B cell (primary cell): ENCODE results near the gene RPS18. TPM values are rescaled to one million over a fixed set of nuclear protein-coding genes. Genes with fewer than 3 reads are reported as not detected.

Experiments used
- ATAC-seq: fragments of 200-7000 bp; cut with Tn5 transposase; one replicate; pipeline ENCODE4 v1.10.0; 2021; ENCODE audit warnings: low read depth, mild to moderate bottlenecking, moderate number of reproducible peaks, moderate library complexity
- CTCF ChIA-PET: fragments of 350-600 bp; sonication (Branson Sonifier 250); formaldehyde crosslinking; loops from one replicate; lab custom pipeline; 2021; ENCODE audit warnings: antibody characterized with exemption, inconsistent platforms; lab: Charles Lee
- POLR2A ChIA-PET: fragments of 350-600 bp; sonication (Branson Sonifier 250); formaldehyde crosslinking; loops from one replicate; lab custom pipeline; 2021; ENCODE audit warnings: antibody characterized with exemption; lab: Charles Lee
- DNase-seq: peaks from one replicate; pipeline ENCODE4 v3.0.0; 2013
- H2AFZ ChIP-seq: 2 replicates; pipeline ENCODE4 v1.6.1; 2012; ENCODE audit warnings: mild to moderate bottlenecking, low read depth, low read length; ENCODE audit not compliant: insufficient read depth, poor library complexity, severe bottlenecking
- H3K27ac ChIP-seq, 2 donors: 1 replicate in 1 of 2; 2 replicates in 1 of 2; pipeline ENCODE4 v1.5.1; 2012 to 2013; ENCODE audit warnings: low read length in 2 of 2, mild to moderate bottlenecking in 2 of 2, moderate library complexity in 1 of 2
- H3K27me3 ChIP-seq, 4 experiments: fragments of 200-600 bp in 1 of 4; sonication (generic) in 1 of 4; replicated peaks in 1 of 4; 1 replicate in 2 of 4; 2 replicates in 2 of 4; pipeline versions ENCODE4 v1.6.1 to v1.7.0; 2013 to 2016; ENCODE audit warnings: low read length in 3 of 4, mild to moderate bottlenecking in 2 of 4, mixed read lengths in 1 of 4, moderate library complexity in 1 of 4; ENCODE audit not compliant: insufficient read depth in 4 of 4, control insufficient read depth in 3 of 4; ENCODE audit errors: control extremely low read depth in 1 of 4
- H3K36me3 ChIP-seq, 2 experiments: replicated peaks in 1 of 2; 1 replicate in 1 of 2; 2 replicates in 1 of 2; pipeline versions ENCODE4 v1.6.1 to v1.7.1; 2013; ENCODE audit warnings: low read length in 1 of 2; ENCODE audit not compliant: insufficient read depth in 2 of 2, control insufficient read depth in 1 of 2; ENCODE audit errors: control extremely low read depth in 1 of 2, extremely low read depth in 1 of 2
- H3K4me1 ChIP-seq, 2 donors: fragments of 200-600 bp in 1 of 2; sonication (generic) in 1 of 2; 1 replicate in 1 of 2; 2 replicates in 1 of 2; pipeline versions ENCODE4 v1.5.1 to v1.6.1; 2013 to 2017; ENCODE audit warnings: low read length in 2 of 2; ENCODE audit not compliant: control insufficient read depth in 2 of 2, insufficient read depth in 2 of 2
- H3K4me2 ChIP-seq: replicated peaks from 2 replicates; pipeline ENCODE3; 2012; ENCODE audit warnings: mild to moderate bottlenecking, low read depth, low read length; ENCODE audit not compliant: poor library complexity, severe bottlenecking
- H3K4me3 ChIP-seq, 5 experiments: fragments of 200-600 bp in 1 of 5; sonication (generic) in 1 of 5; 1 replicate in 3 of 5; 2 replicates in 2 of 5; pipeline versions ENCODE4 v1.5.1 to v1.7.0; 2011 to 2016; ENCODE audit warnings: low read length in 4 of 5, mild to moderate bottlenecking in 4 of 5, low read depth in 2 of 5, control low read depth in 1 of 5, moderate library complexity in 1 of 5; ENCODE audit not compliant: insufficient read depth in 1 of 5; ENCODE audit errors: control extremely low read depth in 1 of 5, extremely low read depth in 1 of 5
- H3K79me2 ChIP-seq: fragments of 200-600 bp; sonication (generic); one replicate; pipeline ENCODE4 v1.6.0; 2016; ENCODE audit warnings: low read length; ENCODE audit not compliant: control insufficient read depth, insufficient read depth
- H3K9ac ChIP-seq: fragments of 200-600 bp; sonication (generic); 2 replicates; pipeline ENCODE4 v1.6.1; 2017; ENCODE audit warnings: mild to moderate bottlenecking, low read length, moderate library complexity
- H3K9me3 ChIP-seq, 3 donors: one replicate each; pipeline versions ENCODE4 v1.6.1 to v1.7.1; 2013; ENCODE audit warnings: low read length in 2 of 3; ENCODE audit not compliant: control insufficient read depth in 2 of 3, insufficient read depth in 1 of 3; ENCODE audit errors: control extremely low read depth in 1 of 3
- H4K20me1 ChIP-seq: 2 replicates; pipeline ENCODE4 v1.6.0; 2012; ENCODE audit warnings: mild to moderate bottlenecking, low read length; ENCODE audit not compliant: insufficient read depth, control insufficient read depth, poor library complexity, severe bottlenecking
- H3K27ac Mint-ChIP-seq: one replicate; pipeline ENCODE4 v1.8.0; 2021; ENCODE audit warnings: mixed read lengths
- H3K27me3 Mint-ChIP-seq: one replicate; pipeline ENCODE4 v1.8.0; 2021; ENCODE audit warnings: mixed read lengths
- H3K4me1 Mint-ChIP-seq: one replicate; pipeline ENCODE4 v1.8.0; 2021; ENCODE audit warnings: mixed read lengths
- H3K4me3 Mint-ChIP-seq: one replicate; pipeline ENCODE4 v1.8.0; 2021; ENCODE audit warnings: mixed read lengths
- H3K9me3 Mint-ChIP-seq: one replicate; pipeline ENCODE4 v1.8.0; 2022; ENCODE audit warnings: mixed read lengths; ENCODE audit not compliant: insufficient read depth
- EZH2 ChIP-seq: IDR thresholded peaks from 2 replicates; pipeline ENCODE4 v1.6.1; 2012; ENCODE audit warnings: borderline replicate concordance, low read depth, mild to moderate bottlenecking, moderate library complexity, low read length; ENCODE audit not compliant: insufficient read depth, poor library complexity, severe bottlenecking
- WGBS: methylation state at CpG from one replicate; pipeline ENCODE4 v1.1.5; 2013; ENCODE audit warnings: missing lambda C conversion rate; ENCODE audit not compliant: insufficient coverage; 5-methylcytosine and 5-hydroxymethylcytosine counted together
- intact Hi-C: fragments of 100-400 bp; cut with micrococcal nuclease; formaldehyde crosslinking; loops from one replicate; pipeline ENCODE4 v1.10.0; 2022
- polyA plus RNA-seq: library from polyadenylated mRNA; depleted of rRNA; stranded (reverse); fragments of >200 nt; gene quantifications from 2 replicates; pipeline ENCODE4 v1.2.3, GENCODE V29; 2012
- total RNA-seq, 2 donors: library from RNA; stranded (reverse); fragments of 120-200 nt in 1 of 2; gene quantifications; 1 replicate in 1 of 2; 2 replicates in 1 of 2; pipeline versions ENCODE4 v1.2.3 to v1.2.4, GENCODE V29; 2013 to 2022
- TF ChIP-seq, protein P1 (sequence below): fragments of 200-600 bp; IDR thresholded peaks from one replicate; pipeline ENCODE4 v1.8.0; 2022; ENCODE audit warnings: antibody characterized with exemption, mild to moderate bottlenecking

RPS18 gene
- total and polyA plus RNA-seq, 2 donors (not counting 1 experiment from before 2014, with no cell fraction given) = 3,830 to 5,829 TPM

GRCh38 chr6:33318426-33319073 is 46.7 kb downstream of the RPS18 start:
- ATAC-seq = no peak
- 87% methylated on average over 4 of the region's 8 CpGs for WGBS
- H3K36me3 ChIP-seq = peaks cover 3 to 44% of the 10 kb centered on the region in 2 experiments
- H3K27me3 ChIP-seq = no peaks in the 10 kb centered on the region
- ChIA-PET CTCF (interaction anchor here (0.6 to 5.3 kb wide), 11 partner anchors 13 to 107 kb away, joined by 3 to 50 read pairs (median 6); partner anchors contain the start of genes B3GALT4, CUTA, RGL2 and RPS18), POLR2A (interaction anchor here (0.6 to 2.3 kb wide), 17 partner anchors 9 to 393 kb away, joined by 3 to 29 read pairs (median 8); partner anchors contain the start of genes B3GALT4, RGL2, RPS18 and UQCC2)
- TF ChIP-seq EZH2 = no peak
- TF ChIP-seq, protein P1, sequence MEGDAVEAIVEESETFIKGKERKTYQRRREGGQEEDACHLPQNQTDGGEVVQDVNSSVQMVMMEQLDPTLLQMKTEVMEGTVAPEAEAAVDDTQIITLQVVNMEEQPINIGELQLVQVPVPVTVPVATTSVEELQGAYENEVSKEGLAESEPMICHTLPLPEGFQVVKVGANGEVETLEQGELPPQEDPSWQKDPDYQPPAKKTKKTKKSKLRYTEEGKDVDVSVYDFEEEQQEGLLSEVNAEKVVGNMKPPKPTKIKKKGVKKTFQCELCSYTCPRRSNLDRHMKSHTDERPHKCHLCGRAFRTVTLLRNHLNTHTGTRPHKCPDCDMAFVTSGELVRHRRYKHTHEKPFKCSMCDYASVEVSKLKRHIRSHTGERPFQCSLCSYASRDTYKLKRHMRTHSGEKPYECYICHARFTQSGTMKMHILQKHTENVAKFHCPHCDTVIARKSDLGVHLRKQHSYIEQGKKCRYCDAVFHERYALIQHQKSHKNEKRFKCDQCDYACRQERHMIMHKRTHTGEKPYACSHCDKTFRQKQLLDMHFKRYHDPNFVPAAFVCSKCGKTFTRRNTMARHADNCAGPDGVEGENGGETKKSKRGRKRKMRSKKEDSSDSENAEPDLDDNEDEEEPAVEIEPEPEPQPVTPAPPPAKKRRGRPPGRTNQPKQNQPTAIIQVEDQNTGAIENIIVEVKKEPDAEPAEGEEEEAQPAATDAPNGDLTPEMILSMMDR = no peak
- peaks cover 66 to 79% of the 10 kb centered on the region in 2 donors for H3K4me1 ChIP-seq
- Mint-ChIP-seq H3K27me3 (no peaks in the 10 kb centered on the region), H3K27ac (peak overlapping the region; percentile 99), H3K4me3 (peak overlapping the region; percentile 100), H3K9me3 (no peaks in the 10 kb centered on the region), H3K4me1 (peaks cover 89% of the 10 kb centered on the region)
- peak overlapping the region; percentile 95 for H3K9ac ChIP-seq
- peak overlapping the region; percentile 84 for H3K4me2 ChIP-seq
- peak overlapping the region; percentile 80 to 85 for H3K27ac ChIP-seq
- H3K4me3 ChIP-seq = peak overlapping the region; percentile 11 to 99 (median 87)
- H2AFZ ChIP-seq = peak overlapping the region; percentile 94
- no peaks in the 10 kb centered on the region for H3K9me3 ChIP-seq
- intact Hi-C loops = loop anchor here (1.0 kb wide), 2 partner anchors 26 to 92 kb away; no protein-coding TSS in a partner anchor
- peaks cover 83% of the 10 kb centered on the region for H3K79me2 ChIP-seq
- peaks cover 35% of the 10 kb centered on the region for H4K20me1 ChIP-seq
- peak; percentile 16 for DNase-seq

DNA sequence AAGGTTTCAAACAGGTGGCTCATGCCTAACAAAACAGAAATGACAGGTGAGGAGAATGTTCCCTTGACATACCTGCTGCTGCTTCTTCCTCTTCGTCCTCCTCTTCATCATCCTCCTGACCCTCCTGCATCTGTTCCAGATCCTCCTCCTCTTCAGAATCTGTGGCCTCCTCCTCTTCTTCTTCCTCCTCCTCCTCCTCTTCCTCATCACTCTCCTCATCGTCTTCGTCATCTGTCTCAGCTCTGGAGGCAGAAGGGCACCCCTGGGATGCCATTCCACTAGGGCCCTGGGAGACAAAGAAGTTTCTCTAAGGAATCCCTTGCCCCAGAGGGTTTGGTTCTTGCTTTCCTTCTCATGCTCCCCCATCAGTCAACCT is 48.1 kb downstream of the RPS18 start:
- Histone ChIP-seq H3K36me3 (peaks cover 3 to 44% of the 10 kb centered on the region in 2 experiments), H3K27ac (peak overlapping the region in 1 of 2 donors; percentile 1), H3K4me2 (peak overlapping the region; percentile 84), H2AFZ (no peak overlapping the region), H3K79me2 (peaks cover 73% of the 10 kb centered on the region), H3K9ac (no peak overlapping the region), H3K4me3 (no peak overlapping the region), H3K4me1 (peaks cover 64 to 82% of the 10 kb centered on the region in 2 donors), H3K9me3 (no peaks in the 10 kb centered on the region), H3K27me3 (no peaks in the 10 kb centered on the region), H4K20me1 (peaks cover 34% of the 10 kb centered on the region)
- no peak for ATAC-seq
- Mint-ChIP-seq H3K9me3 (no peaks in the 10 kb centered on the region), H3K4me1 (peaks cover 90% of the 10 kb centered on the region), H3K4me3 (peak overlapping the region; percentile 100), H3K27ac (peak overlapping the region; percentile 99), H3K27me3 (no peaks in the 10 kb centered on the region)
- 88% methylated on average over 3 of the region's 3 CpGs for WGBS
- ChIA-PET POLR2A (interaction anchor here (0.6 kb wide), 1 partner anchor 25 kb away, joined by 3 read pairs; no protein-coding TSS in a partner anchor), CTCF (interaction anchor here (1.6 to 5.3 kb wide), 2 partner anchors 21 to 25 kb away, joined by 8 to 50 read pairs; partner anchors contain the start of gene RGL2)
- intact Hi-C loops = no loop called here
- no peak for TF ChIP-seq EZH2
- TF ChIP-seq, protein P1 = no peak
- DNase-seq = no peak
